ENCODE results near the gene CKS1B. TPM values are rescaled to one million over a fixed set of nuclear protein-coding genes. Genes with fewer than 3 reads are reported as not detected.

Gene CKS1B
- polyA plus RNA-seq, 1 donor from 2014 or later = 29.0 TPM

- H3K36me3 ChIP-seq (ENCODE audit: insufficient read depth, low read length) = no peaks in the 10 kb centered on the region
- no peak overlapping the region for H3K9ac ChIP-seq (ENCODE audit: low read length)
- no peaks in the 10 kb centered on the region for H3F3A ChIP-seq (ENCODE audit: insufficient read depth, low read length, poor library complexity, severe bottlenecking)
- no peaks in the 10 kb centered on the region for H4K20me1 ChIP-seq (ENCODE audit: insufficient read depth)
- H2AFZ ChIP-seq (ENCODE audit: low read depth, low read length) = no peak overlapping the region
- no peaks in the 10 kb centered on the region for H3K79me2 ChIP-seq (replicated peaks; ENCODE audit: insufficient read depth, low read length)
- TF ChIP-seq POLR2AphosphoS5 (IDR thresholded peaks at IDR 0.05) = no peak
- no peaks in the 10 kb centered on the region for H3K27me3 ChIP-seq (ENCODE audit: insufficient read depth, low read depth, low read length)
- no peaks in the 10 kb centered on the region for H3K9me3 ChIP-seq (ENCODE audit: low read length)
- H3K27ac ChIP-seq (ENCODE audit: low read length) = no peak overlapping the region
- H3K4me3 ChIP-seq (ENCODE audit: low read length) = no peak overlapping the region
- H3K9me2 ChIP-seq (ENCODE audit: insufficient read depth, low read length) = no peaks in the 10 kb centered on the region
- no peak overlapping the region for H3K4me2 ChIP-seq (ENCODE audit: low read length)
These were observed 52.1 kb downstream of the CKS1B start for GRCh38 chr1:155026588-155026987.

Small RNAs within 50 kb of the gene (small RNA-seq; reads per million reads assigned to genes)
- gene MIR4258 = 0 reads per million in 3 experiments
- 0 reads per million in 3 experiments for gene RF00017

Other genes starting within 250 kb of the CKS1B start
- gene KCNN3, start 104.4 kb upstream of the CKS1B start, polyA plus RNA-seq = 2.2 and 2.4 TPM in 2 replicates
- gene PMVK, start 38.0 kb upstream of the CKS1B start, polyA plus RNA-seq = 16.1 and 21.1 TPM in 2 replicates
- gene PBXIP1, start 18.6 kb upstream of the CKS1B start, polyA plus RNA-seq = 5.4 and 6.5 TPM in 2 replicates
- gene PYGO2, start 12.9 kb upstream of the CKS1B start, polyA plus RNA-seq = 13.4 and 16.6 TPM in 2 replicates
- 4.7 and 9.5 TPM in 2 replicates for gene SHC1, start 3.9 kb upstream of the CKS1B start, polyA plus RNA-seq
- 68.6 and 79.5 TPM in 2 replicates for gene FLAD1, start 8.7 kb downstream of the CKS1B start, polyA plus RNA-seq
- gene LENEP, start 18.9 kb downstream of the CKS1B start, polyA plus RNA-seq = 3.9 TPM in 1 of 2 replicates, not detected in the other
- 0.38 and 0.54 TPM in 2 replicates for gene ZBTB7B, start 28.1 kb downstream of the CKS1B start, polyA plus RNA-seq
- 0.76 and 1.8 TPM in 2 replicates for gene DCST2, start 59.1 kb downstream of the CKS1B start, polyA plus RNA-seq
- not detected in 2 replicates for gene DCST1, start 59.1 kb downstream of the CKS1B start, polyA plus RNA-seq
- 24.8 and 27.6 TPM in 2 replicates for gene ADAM15, start 76.6 kb downstream of the CKS1B start, polyA plus RNA-seq
- 0.64 and 1.2 TPM in 2 replicates for gene EFNA4, start 89.1 kb downstream of the CKS1B start, polyA plus RNA-seq
- gene EFNA3, start 104.2 kb downstream of the CKS1B start, polyA plus RNA-seq = 12.2 and 16.9 TPM in 2 replicates
- gene EFNA1, start 153.2 kb downstream of the CKS1B start, polyA plus RNA-seq = 0.50 TPM in 1 of 2 replicates, not detected in the other
- 12.6 and 15.9 TPM in 2 replicates for gene SLC50A1, start 161.2 kb downstream of the CKS1B start, polyA plus RNA-seq
- gene DPM3, start 165.8 kb downstream of the CKS1B start, polyA plus RNA-seq = 150 TPM in 2 replicates
- gene KRTCAP2, start 198.6 kb downstream of the CKS1B start, polyA plus RNA-seq = 175 and 187 TPM in 2 replicates
- gene TRIM46, start 199.2 kb downstream of the CKS1B start, polyA plus RNA-seq = 31.5 and 49.0 TPM in 2 replicates
- gene THBS3, start 233.2 kb downstream of the CKS1B start, polyA plus RNA-seq = 99.6 and 126 TPM in 2 replicates
- 48.0 and 55.0 TPM in 2 replicates for gene MTX1, start 234.0 kb downstream of the CKS1B start, polyA plus RNA-seq